HG03442 (cell line): ENCODE measurements around the gene PPL.

ENCODE experiments used
- ATAC-seq: cut with Tn5 transposase; IDR thresholded peaks from one replicate; pipeline ENCODE4 v1.9.1; 2021; ENCODE audit warnings: mild to moderate bottlenecking, moderate library complexity; ENCODE audit not compliant: unreplicated experiment

Gene PPL

GRCh38 chr16:4839942-4840341 lies 97.0 kb downstream of the PPL start:
- no peak for ATAC-seq

DNA sequence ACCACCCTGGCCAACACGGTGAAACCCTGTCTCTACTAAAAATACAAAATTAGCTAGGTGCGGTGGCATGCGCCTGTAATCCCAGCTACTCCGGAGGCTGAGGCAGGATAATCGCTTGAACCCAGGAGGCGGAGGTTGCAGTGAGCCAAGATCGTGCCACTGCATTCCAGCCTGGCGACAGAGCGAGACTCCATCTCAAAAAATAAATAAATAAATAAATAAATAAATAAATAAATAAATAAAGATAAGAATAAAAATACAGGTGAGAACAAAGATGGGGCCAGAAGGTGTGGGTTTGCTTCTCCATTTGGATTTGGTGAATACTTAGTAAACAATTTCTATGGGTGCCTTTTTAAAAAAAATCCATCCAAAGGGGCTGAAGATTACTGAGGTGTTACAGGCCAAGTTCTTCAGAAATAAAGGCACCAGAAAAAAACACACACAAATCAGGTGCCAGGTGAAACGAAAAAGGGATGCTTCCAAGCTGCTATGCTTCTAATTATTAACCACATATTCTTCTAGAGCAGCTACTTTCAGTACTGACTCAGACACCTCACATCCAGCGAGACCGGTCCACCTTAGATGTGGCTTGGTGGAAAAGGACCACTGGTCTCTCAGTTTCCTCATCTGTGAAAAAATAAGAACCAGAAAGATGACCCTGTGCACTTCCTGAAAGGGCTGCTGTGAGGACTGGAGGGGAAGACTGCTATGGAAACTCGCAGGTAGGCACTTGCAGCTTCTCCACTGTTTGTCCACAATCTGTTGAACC lies 99.0 kb downstream of the PPL start:
- no peak for ATAC-seq

DNA sequence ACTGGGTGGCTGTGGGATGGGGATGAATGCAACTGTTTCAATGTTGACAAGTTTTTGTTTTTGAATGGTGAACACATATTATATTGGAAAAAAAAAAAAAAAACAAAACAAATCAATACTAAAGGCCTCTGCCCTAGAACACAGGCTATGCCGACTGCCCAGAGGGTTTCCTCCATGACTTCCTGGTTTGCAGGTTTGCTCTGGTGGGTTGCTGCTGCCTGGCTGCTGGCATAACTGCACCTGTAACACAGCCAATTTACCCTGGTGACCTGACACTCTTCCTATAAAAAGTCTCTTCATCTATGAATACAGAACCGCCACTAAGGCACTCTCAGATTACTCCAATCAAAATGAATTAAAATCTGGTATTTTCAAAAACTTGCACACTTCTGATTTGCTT lies 100.2 kb downstream of the PPL start:
- ATAC-seq = no peak

DNA sequence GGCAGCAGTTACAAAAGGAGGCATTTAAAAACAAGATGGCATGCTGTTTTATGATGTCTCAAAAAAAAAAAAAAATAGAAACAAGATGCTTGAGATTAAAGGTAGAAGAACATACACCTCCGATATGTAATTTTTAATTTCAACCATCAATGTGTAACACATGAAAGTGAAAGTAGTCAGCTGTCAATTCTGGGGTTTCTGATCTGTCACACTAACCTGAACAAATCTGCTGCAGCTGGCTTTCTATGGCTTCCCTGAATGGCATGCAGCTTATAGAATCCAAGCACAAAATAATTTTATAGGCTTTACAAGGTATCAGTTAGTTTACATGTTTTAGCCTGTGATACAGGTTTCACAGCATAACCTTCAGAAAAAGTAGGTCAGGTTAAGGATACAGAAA lies 103.4 kb downstream of the PPL start:
- no peak for ATAC-seq

DNA sequence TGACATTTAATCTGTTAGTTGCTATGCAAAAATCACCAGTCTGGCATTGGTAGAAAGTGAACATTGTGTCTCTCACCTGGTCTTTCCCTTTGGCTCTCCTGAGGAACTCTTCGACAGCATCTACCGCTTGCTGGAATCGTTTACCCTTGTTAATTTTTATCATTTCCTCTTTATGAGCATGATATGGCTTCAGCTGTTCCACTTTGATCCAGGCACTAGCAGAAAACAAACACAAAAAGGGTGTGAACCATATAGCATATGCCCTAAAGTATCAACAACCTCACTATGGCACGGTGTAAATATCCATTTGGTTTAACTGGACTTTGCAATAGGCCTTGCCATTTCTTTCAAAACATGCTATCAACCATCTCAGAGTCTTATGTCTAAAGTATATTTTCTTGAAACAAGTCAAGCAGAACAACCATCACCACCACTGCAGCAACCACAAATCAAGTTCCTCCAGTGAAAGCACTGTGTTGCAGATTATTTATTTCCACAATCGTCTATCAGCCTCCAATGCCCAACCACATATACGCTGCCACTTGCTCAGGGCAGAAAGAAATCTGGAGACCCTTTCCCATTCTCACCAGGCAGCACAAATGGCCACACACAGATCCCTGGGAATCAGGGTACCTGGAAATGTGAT lies 104.1 kb downstream of the PPL start:
- ATAC-seq = no peak
